GM18507 (cell line): Measurements from ENCODE around the gene COPZ1.
A peak's percentile ranks its signal among the peaks of the same experiment; 100 is the strongest.
"Not testable (repeated sequence)": the region's sequence is repeated elsewhere in the genome, so short reads cannot be mapped to it uniquely, and the experiment has no call there.

Experiments used
- DNase-seq: peaks from one replicate; pipeline ENCODE4 v3.0.0; 2011; ENCODE audit warnings: low read depth; ENCODE audit not compliant: insufficient read length; ENCODE audit errors: extremely low spot score
- FAIRE-seq: peaks from 2 replicates; lab custom pipeline; 2011; peaks lifted over from hg19 to GRCh38; lab: Jason Lieb, UNC

The COPZ1 gene

GRCh38 chr12:54324617-54325441 lies at the start of gene COPZ1:
Gene COPZ1 (plus strand): TSS chr12:54325131. CDS start chr12:54325164, 33 bp downstream.
- FAIRE-seq (peak; percentile 97), DNase-seq (peak; percentile 88)

GRCh38 chr12:54276368-54276767 lies 48.6 kb upstream of the COPZ1 start:
- no peak for FAIRE-seq
- DNase-seq: no peak

- FAIRE-seq (no peak), DNase-seq (no peak)
Observed at GRCh38 chr12:54277823-54278276, 47.1 kb upstream of the COPZ1 start.

- FAIRE-seq: no peak
Observed at GRCh38 chr12:54279227-54279631, 45.7 kb upstream of the COPZ1 start.

GRCh38 chr12:54279632-54280467 lies 45.1 kb upstream of the COPZ1 start, which contains the start of gene CBX5:
Gene CBX5 (minus strand): TSS chr12:54280122. CDS start chr12:54257650, 22,472 bp downstream.
- FAIRE-seq: no peak
- peak; percentile 89 for DNase-seq

More at GRCh38 chr12:54279227-54279631, 45.7 kb upstream of the COPZ1 start:
- no peak for DNase-seq

- FAIRE-seq (peak; percentile 97), DNase-seq (peak; percentile 83)
Observed at GRCh38 chr12:54280468-54281260, 44.3 kb upstream of the COPZ1 start, which contains the start of gene HNRNPA1. Gene HNRNPA1 (plus strand): TSS chr12:54280726. CDS start chr12:54280808, 82 bp downstream.

- FAIRE-seq, DNase-seq: not testable (repeated sequence)
Observed at GRCh38 chr12:54281261-54281638, 43.7 kb upstream of the COPZ1 start.

GRCh38 chr12:54281694-54282093 lies 43.2 kb upstream of the COPZ1 start:
- FAIRE-seq: not testable (repeated sequence)

GRCh38 chr12:54282949-54283593 lies 41.9 kb upstream of the COPZ1 start:
- FAIRE-seq (no peak), DNase-seq (no peak)

More at GRCh38 chr12:54281694-54282093, 43.2 kb upstream of the COPZ1 start:
- not testable (repeated sequence) for DNase-seq

- FAIRE-seq: not testable (repeated sequence)
Observed at GRCh38 chr12:54284070-54284780, 40.7 kb upstream of the COPZ1 start.

GRCh38 chr12:54285150-54286041 lies 39.5 kb upstream of the COPZ1 start:
- DNase-seq: no peak
- FAIRE-seq: no peak

More at GRCh38 chr12:54284070-54284780, 40.7 kb upstream of the COPZ1 start:
- DNase-seq: not testable (repeated sequence)

GRCh38 chr12:54286042-54287030 lies 38.6 kb upstream of the COPZ1 start:
- DNase-seq (no peak), FAIRE-seq (no peak)

GRCh38 chr12:54287261-54288157 lies 37.4 kb upstream of the COPZ1 start:
- FAIRE-seq: no peak
- DNase-seq: no peak

GRCh38 chr12:54292083-54292930 lies 32.6 kb upstream of the COPZ1 start:
- FAIRE-seq: no peak
- DNase-seq: no peak
